Osteoblast (primary cell): ENCODE data around the gene KRT81. TPM values are rescaled to one million over a fixed set of nuclear protein-coding genes. Genes with fewer than 3 reads are reported as not detected.
"Not testable (repeated sequence)": the region's sequence is repeated elsewhere in the genome, so short reads cannot be mapped to it uniquely, and the experiment has no call there.

Experiments used
- DNase-seq: peaks from one replicate; pipeline ENCODE4 v3.0.0; 2011; ENCODE audit warnings: low spot score, mixed read lengths; ENCODE audit not compliant: insufficient read length; ENCODE audit errors: missing footprints
- H2AFZ ChIP-seq: 2 replicates; pipeline ENCODE4 v1.6.0; 2011; ENCODE audit warnings: mild to moderate bottlenecking, low read length
- H3K27ac ChIP-seq: 2 replicates; pipeline ENCODE4 v1.5.1; 2011; ENCODE audit warnings: mild to moderate bottlenecking, low read depth, low read length, moderate library complexity
- H3K27me3 ChIP-seq: 2 replicates; pipeline ENCODE4 v1.6.0; 2012; ENCODE audit warnings: mild to moderate bottlenecking, control low read depth, inconsistent platforms, low read length, moderate library complexity; ENCODE audit not compliant: insufficient read depth
- H3K36me3 ChIP-seq: 2 replicates; pipeline ENCODE4 v1.5.1; 2011; ENCODE audit warnings: mild to moderate bottlenecking, low read length, control low read depth, moderate library complexity; ENCODE audit not compliant: insufficient read depth
- H3K4me1 ChIP-seq: 2 replicates; pipeline ENCODE4 v1.5.1; 2011; ENCODE audit warnings: mild to moderate bottlenecking, low read length, control low read depth, moderate library complexity; ENCODE audit not compliant: insufficient read depth
- H3K4me2 ChIP-seq: 2 replicates; pipeline ENCODE4 v1.6.0; 2011; ENCODE audit warnings: mild to moderate bottlenecking, low read length; ENCODE audit not compliant: insufficient read depth
- H3K4me3 ChIP-seq: fragments of 200-600 bp; sonication (generic); 3 replicates; pipeline ENCODE4 v1.5.1; 2012; ENCODE audit warnings: mild to moderate bottlenecking, low read length, inconsistent platforms; ENCODE audit not compliant: insufficient read depth
- H3K79me2 ChIP-seq: 2 replicates; pipeline ENCODE4 v1.6.0; 2012; ENCODE audit warnings: mild to moderate bottlenecking, low read length, control low read depth, inconsistent platforms; ENCODE audit not compliant: insufficient read depth
- H3K9me3 ChIP-seq: 2 replicates; pipeline ENCODE4 v1.5.1; 2011; ENCODE audit warnings: low read depth, low read length, control low read depth
- H4K20me1 ChIP-seq: 2 replicates; pipeline ENCODE4 v1.6.0; 2012; ENCODE audit warnings: mild to moderate bottlenecking, low read length, control low read depth; ENCODE audit not compliant: insufficient read depth
- total RNA-seq: library from RNA; depleted of rRNA; stranded (reverse); fragments of >200 nt; gene quantifications from 2 replicates; pipeline ENCODE4 v1.2.3, GENCODE V29; 2012
- TF ChIP-seq, protein P1 (sequence below): IDR thresholded peaks from 2 replicates; pipeline ENCODE4 v1.5.1; 2011; ENCODE audit warnings: mild to moderate bottlenecking, low read depth, low read length, moderate library complexity; ENCODE audit errors: extremely low read depth

Gene KRT81
- total RNA-seq, 1 donor: not detected

DNA sequence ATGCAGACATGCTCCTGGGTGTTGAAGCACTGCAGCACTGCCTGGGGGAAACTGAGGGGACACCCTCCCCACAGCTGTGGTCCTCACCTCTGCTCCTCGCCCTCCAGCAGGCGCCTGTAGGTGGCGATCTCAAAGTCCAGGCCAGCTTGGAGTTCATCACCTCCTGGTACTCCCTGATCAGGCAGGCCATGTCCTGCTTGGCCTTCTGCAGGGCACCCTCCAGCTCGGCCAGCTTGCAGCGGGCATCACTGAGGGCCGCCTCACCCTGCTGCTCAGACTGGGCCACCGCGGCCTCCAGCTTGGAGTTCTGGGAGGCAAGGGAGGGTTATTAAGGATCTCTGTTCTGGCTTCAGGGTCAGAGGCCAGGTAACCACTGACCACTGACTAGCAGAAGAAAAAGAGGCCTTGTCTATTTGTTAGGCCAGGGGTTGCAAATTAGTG lies 39.1 kb downstream of the KRT81 start:
- TF ChIP-seq, protein P1, sequence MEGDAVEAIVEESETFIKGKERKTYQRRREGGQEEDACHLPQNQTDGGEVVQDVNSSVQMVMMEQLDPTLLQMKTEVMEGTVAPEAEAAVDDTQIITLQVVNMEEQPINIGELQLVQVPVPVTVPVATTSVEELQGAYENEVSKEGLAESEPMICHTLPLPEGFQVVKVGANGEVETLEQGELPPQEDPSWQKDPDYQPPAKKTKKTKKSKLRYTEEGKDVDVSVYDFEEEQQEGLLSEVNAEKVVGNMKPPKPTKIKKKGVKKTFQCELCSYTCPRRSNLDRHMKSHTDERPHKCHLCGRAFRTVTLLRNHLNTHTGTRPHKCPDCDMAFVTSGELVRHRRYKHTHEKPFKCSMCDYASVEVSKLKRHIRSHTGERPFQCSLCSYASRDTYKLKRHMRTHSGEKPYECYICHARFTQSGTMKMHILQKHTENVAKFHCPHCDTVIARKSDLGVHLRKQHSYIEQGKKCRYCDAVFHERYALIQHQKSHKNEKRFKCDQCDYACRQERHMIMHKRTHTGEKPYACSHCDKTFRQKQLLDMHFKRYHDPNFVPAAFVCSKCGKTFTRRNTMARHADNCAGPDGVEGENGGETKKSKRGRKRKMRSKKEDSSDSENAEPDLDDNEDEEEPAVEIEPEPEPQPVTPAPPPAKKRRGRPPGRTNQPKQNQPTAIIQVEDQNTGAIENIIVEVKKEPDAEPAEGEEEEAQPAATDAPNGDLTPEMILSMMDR: peak; percentile 19
- H3K9me3 ChIP-seq, H4K20me1 ChIP-seq, H3K4me3 ChIP-seq, H3K27ac ChIP-seq, H3K36me3 ChIP-seq, H3K4me2 ChIP-seq, H2AFZ ChIP-seq, H3K79me2 ChIP-seq: not testable (repeated sequence)
- peak; percentile 76 for DNase-seq
- peaks cover 16% of the 10 kb centered on the region for H3K27me3 ChIP-seq
- H3K4me1 ChIP-seq: peaks cover 18% of the 10 kb centered on the region

DNA sequence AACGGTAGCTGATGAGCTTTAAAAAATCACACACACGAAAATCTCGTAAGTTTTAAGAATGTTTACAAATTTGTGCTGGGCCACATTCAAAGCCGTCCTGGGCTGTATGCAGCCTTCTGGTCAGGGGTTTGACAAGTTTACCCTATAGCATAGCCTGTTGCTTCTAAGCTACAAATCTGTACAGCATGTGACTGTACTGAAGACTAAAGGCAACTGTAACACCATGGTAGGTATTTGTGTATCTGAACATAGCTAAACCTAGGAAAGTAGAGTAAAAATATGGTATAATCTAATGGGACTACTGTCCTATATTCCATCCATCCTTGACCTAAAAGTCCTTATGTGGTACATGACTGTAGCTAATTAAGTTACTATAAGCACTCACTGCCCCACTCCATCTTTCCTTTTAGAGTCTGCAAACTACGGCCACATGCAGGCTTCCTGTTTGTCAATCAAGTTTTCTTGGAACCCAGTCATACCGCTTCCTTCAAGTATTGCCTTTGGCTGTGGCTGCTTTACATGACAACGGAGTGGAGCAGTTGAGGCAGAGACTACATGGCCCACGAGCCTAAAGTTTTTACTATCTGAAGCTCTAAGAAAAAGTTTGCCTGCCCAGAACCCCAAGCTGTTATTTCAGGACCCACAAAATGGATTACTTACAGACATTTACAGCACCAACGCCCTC lies 39.8 kb downstream of the KRT81 start:
- H3K27ac ChIP-seq: no peak overlapping the region
- H3K79me2 ChIP-seq: no peaks in the 10 kb centered on the region
- no peak overlapping the region for H3K4me3 ChIP-seq
- H2AFZ ChIP-seq: no peak overlapping the region
- TF ChIP-seq, protein P1: no peak
- no peaks in the 10 kb centered on the region for H3K36me3 ChIP-seq
- H4K20me1 ChIP-seq: no peaks in the 10 kb centered on the region
- peaks cover 25% of the 10 kb centered on the region for H3K4me1 ChIP-seq
- no peaks in the 10 kb centered on the region for H3K9me3 ChIP-seq
- peak; percentile 37 for DNase-seq
- no peak overlapping the region for H3K4me2 ChIP-seq
- H3K27me3 ChIP-seq: peaks cover 10% of the 10 kb centered on the region

DNA sequence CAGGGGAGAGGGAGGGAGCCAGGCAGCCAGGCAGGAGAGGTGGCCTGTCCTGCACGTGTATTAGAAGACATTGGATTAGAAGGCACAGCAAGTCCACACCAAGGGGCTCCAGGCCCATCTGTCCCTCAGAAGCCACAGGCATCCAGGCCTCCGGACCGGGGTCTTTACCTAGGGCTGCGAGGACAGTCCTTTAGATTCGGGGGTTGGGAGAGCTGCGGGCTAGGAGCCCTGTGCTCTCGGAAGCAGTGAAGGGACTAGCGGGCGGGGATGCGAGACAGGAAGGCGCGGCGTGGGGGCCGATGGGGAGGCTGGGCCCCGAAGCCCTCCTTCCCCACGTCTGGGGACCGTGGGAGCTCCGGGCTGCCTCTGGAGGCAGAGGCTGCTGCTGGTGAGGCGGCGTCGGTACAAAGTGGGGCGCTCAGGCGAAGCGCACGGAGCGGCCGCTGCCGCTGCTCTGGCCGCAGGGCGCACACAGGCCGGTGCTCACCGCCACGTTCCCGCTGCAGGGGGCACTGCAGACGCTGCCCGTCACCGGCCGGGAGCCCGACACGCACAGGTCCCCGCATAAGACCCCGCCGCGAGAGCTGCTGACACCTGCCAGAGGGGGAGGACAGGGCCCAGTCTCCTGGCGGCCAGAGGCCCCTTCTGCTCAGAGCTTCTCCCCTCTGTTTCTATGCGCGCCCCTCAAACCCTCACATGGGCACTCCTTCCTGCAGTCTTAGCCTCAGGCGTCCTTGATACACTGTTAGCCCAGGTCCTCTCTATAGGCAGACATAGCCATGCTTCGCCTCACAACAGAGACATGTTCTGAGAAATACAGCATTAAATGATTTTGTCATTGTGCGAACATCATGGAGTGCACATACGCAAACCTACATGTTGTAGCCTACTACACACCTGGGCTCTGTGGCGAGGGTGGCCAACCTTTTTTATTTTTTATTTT lies 41.0 kb downstream of the KRT81 start:
- Histone ChIP-seq H3K27me3 (peaks cover 4% of the 10 kb centered on the region), H3K36me3 (no peaks in the 10 kb centered on the region), H3K4me3 (no peak overlapping the region), H3K27ac (no peak overlapping the region), H3K4me1 (peaks cover 26% of the 10 kb centered on the region), H3K79me2 (no peaks in the 10 kb centered on the region), H3K4me2 (peak overlapping the region; percentile 34), H4K20me1 (no peaks in the 10 kb centered on the region), H3K9me3 (no peaks in the 10 kb centered on the region), H2AFZ (no peak overlapping the region)
- TF ChIP-seq, protein P1: no peak
- no peak for DNase-seq
